Panc1 (cell line): Measurements from ENCODE around the gene SPINK4. TPM values are rescaled to one million over a fixed set of nuclear protein-coding genes. Genes with fewer than 3 reads are reported as not detected.

Experiments
- ATAC-seq: fragments of 200-7000 bp; cut with Tn5 transposase; 2 replicates; pipeline ENCODE4 v1.9.1; 2020; ENCODE audit warnings: mild to moderate bottlenecking, moderate library complexity
- BruUV-seq: library from RNA; stranded (reverse); fragments of 400-500 nt; replicated peaks from 2 replicates; lab custom pipeline; 2021; lab: Mats Ljungman, UMichigan
- CTCF ChIA-PET: fragments of 300-600 bp; sonication (Branson Sonifier 250); formaldehyde crosslinking; loops from one replicate; lab custom pipeline; 2022; ENCODE audit warnings: antibody characterized with exemption; lab: Charles Lee
- POLR2A ChIA-PET: fragments of 300-600 bp; sonication (Branson Sonifier 250); formaldehyde crosslinking; loops from one replicate; lab custom pipeline; 2022; ENCODE audit warnings: antibody characterized with exemption; lab: Charles Lee
- DNase-seq: peaks from one replicate; pipeline ENCODE4 v3.0.0-alpha.2; 2010; ENCODE audit warnings: low read depth, low spot score
- H3K27ac ChIP-seq: 2 replicates; pipeline ENCODE4 v1.5.1; 2011; ENCODE audit warnings: mild to moderate bottlenecking, low read length, inconsistent platforms
- H3K27me3 ChIP-seq: fragments of 200-500 bp; sonication (Bioruptor generic); 2 replicates; pipeline ENCODE4 v1.6.0; 2014; ENCODE audit warnings: low read length, inconsistent platforms; ENCODE audit not compliant: control insufficient read depth, insufficient read depth
- H3K36me3 ChIP-seq: fragments of 200-500 bp; sonication (Bioruptor generic); 2 replicates; pipeline ENCODE4 v1.5.1; 2014; ENCODE audit warnings: inconsistent platforms, mild to moderate bottlenecking, low read length, moderate library complexity; ENCODE audit not compliant: control insufficient read depth, insufficient read depth
- H3K4me1 ChIP-seq: 2 replicates; pipeline ENCODE4 v1.5.1; 2011; ENCODE audit warnings: inconsistent platforms, mild to moderate bottlenecking, low read length, moderate library complexity; ENCODE audit not compliant: control insufficient read depth, insufficient read depth
- H3K4me3 ChIP-seq, 2 experiments: 2 replicates each; pipeline ENCODE4 v1.5.1; 2011 to 2012; ENCODE audit warnings: low read depth in 2 of 2, low read length in 2 of 2, mild to moderate bottlenecking in 2 of 2, inconsistent platforms in 1 of 2, moderate library complexity in 1 of 2
- H3K9me3 ChIP-seq: fragments of 200-500 bp; sonication (Bioruptor generic); 2 replicates; pipeline ENCODE4 v1.5.1; 2014; ENCODE audit warnings: low read depth, mild to moderate bottlenecking, inconsistent platforms, low read length, moderate library complexity; ENCODE audit not compliant: control insufficient read depth, insufficient read depth
- POLR2AphosphoS5 ChIP-seq: IDR thresholded peaks from 2 replicates; pipeline ENCODE4 v1.6.1; 2012; ENCODE audit warnings: mild to moderate bottlenecking, low read depth, low read length, moderate library complexity
- SIN3A ChIP-seq: IDR thresholded peaks from 2 replicates; pipeline ENCODE4 v1.6.1; 2012; ENCODE audit warnings: low read depth, mild to moderate bottlenecking, low read length, moderate library complexity, borderline replicate concordance; ENCODE audit not compliant: insufficient read depth
- TCF7L2 ChIP-seq: IDR thresholded peaks from 2 replicates; pipeline ENCODE4 v1.6.1; 2011; ENCODE audit warnings: mild to moderate bottlenecking, low read depth, low read length, inconsistent platforms
- in situ Hi-C: cut with HindIII; loops from 2 replicates; pipeline ENCODE4 v1.10.0; 2016; ENCODE audit warnings: low sequenced_read_pairs, low pct_unique_long_range_greater_than_20kb
- intact Hi-C: fragments of 100-400 bp; cut with micrococcal nuclease; formaldehyde crosslinking; loops from one replicate; pipeline ENCODE4 v1.10.0; 2022; ENCODE audit not compliant: unreplicated experiment
- total RNA-seq: library from RNA; stranded (reverse); gene quantifications from one replicate; pipeline ENCODE4 v1.2.1, GENCODE V29; 2021; ENCODE audit not compliant: unreplicated experiment
- TF ChIP-seq, protein P1 (sequence below): fragments of 450-650 bp; IDR thresholded peaks from 2 replicates; pipeline ENCODE4 v1.5.1; 2017; ENCODE audit warnings: mild to moderate bottlenecking
- TF ChIP-seq, protein P2 (sequence below), 2 experiments: IDR thresholded peaks; 2 replicates each; pipeline ENCODE4 v1.6.1; 2011 to 2012; ENCODE audit warnings: low read depth in 2 of 2, control low read depth in 1 of 2, low read length in 1 of 2, mild to moderate bottlenecking in 1 of 2, moderate library complexity in 1 of 2; ENCODE audit not compliant: insufficient read depth in 1 of 2

The SPINK4 gene
- total RNA-seq, 1 experiment from 2014 or later: not detected

DNA sequence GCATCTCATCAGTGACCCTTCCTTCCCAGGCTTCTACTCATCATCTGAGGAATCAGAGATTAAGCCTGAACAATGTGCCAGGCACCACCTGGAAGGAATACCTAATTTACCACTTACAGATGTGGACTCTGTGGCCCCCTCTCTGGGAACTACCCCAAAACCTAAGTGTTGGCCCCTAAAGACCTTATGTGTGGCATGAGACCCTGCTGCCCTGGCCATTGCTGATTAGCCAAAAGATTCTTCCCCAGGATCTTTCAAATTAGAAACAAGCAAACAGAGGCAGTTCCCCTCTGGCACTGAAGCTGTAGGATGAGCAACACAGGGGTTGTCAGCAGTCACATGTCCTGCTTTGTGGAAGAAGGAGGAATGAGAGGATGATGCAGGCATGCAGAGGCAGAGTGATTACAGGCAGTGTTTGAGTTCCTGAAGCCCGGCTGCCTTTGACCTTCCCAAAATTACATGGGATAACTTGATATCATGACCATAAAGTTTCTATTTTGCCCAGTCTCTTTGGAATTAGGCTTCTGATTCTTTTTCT is 10.6 kb downstream of the SPINK4 start:
- Histone ChIP-seq H3K4me3 (no peak overlapping the region), H3K27me3 (no peaks in the 10 kb centered on the region), H3K36me3 (peaks cover 5% of the 10 kb centered on the region; the same call in 1 of the 2 replicates), H3K9me3 (no peaks in the 10 kb centered on the region), H3K4me1 (no peaks in the 10 kb centered on the region), H3K27ac (no peak overlapping the region)
- no peak for ATAC-seq
- in situ Hi-C loops: no loop called here
- intact Hi-C loops: no loop called here
- TF ChIP-seq, protein P1, sequence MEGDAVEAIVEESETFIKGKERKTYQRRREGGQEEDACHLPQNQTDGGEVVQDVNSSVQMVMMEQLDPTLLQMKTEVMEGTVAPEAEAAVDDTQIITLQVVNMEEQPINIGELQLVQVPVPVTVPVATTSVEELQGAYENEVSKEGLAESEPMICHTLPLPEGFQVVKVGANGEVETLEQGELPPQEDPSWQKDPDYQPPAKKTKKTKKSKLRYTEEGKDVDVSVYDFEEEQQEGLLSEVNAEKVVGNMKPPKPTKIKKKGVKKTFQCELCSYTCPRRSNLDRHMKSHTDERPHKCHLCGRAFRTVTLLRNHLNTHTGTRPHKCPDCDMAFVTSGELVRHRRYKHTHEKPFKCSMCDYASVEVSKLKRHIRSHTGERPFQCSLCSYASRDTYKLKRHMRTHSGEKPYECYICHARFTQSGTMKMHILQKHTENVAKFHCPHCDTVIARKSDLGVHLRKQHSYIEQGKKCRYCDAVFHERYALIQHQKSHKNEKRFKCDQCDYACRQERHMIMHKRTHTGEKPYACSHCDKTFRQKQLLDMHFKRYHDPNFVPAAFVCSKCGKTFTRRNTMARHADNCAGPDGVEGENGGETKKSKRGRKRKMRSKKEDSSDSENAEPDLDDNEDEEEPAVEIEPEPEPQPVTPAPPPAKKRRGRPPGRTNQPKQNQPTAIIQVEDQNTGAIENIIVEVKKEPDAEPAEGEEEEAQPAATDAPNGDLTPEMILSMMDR: no peak
- TF ChIP-seq, protein P2, sequence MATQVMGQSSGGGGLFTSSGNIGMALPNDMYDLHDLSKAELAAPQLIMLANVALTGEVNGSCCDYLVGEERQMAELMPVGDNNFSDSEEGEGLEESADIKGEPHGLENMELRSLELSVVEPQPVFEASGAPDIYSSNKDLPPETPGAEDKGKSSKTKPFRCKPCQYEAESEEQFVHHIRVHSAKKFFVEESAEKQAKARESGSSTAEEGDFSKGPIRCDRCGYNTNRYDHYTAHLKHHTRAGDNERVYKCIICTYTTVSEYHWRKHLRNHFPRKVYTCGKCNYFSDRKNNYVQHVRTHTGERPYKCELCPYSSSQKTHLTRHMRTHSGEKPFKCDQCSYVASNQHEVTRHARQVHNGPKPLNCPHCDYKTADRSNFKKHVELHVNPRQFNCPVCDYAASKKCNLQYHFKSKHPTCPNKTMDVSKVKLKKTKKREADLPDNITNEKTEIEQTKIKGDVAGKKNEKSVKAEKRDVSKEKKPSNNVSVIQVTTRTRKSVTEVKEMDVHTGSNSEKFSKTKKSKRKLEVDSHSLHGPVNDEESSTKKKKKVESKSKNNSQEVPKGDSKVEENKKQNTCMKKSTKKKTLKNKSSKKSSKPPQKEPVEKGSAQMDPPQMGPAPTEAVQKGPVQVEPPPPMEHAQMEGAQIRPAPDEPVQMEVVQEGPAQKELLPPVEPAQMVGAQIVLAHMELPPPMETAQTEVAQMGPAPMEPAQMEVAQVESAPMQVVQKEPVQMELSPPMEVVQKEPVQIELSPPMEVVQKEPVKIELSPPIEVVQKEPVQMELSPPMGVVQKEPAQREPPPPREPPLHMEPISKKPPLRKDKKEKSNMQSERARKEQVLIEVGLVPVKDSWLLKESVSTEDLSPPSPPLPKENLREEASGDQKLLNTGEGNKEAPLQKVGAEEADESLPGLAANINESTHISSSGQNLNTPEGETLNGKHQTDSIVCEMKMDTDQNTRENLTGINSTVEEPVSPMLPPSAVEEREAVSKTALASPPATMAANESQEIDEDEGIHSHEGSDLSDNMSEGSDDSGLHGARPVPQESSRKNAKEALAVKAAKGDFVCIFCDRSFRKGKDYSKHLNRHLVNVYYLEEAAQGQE (IDR thresholded peaks at IDR 0.05; ENCODE audit: insufficient read depth in 1 of 2, low read depth in 2 of 2, low read length in 1 of 2): no peak
- TF ChIP-seq POLR2AphosphoS5 (no peak), SIN3A (no peak), TCF7L2 (no peak)
- ChIA-PET CTCF (no interaction called here), POLR2A (no interaction called here)
- DNase-seq: no peak
- BruUV-seq: no TSS peak

DNA sequence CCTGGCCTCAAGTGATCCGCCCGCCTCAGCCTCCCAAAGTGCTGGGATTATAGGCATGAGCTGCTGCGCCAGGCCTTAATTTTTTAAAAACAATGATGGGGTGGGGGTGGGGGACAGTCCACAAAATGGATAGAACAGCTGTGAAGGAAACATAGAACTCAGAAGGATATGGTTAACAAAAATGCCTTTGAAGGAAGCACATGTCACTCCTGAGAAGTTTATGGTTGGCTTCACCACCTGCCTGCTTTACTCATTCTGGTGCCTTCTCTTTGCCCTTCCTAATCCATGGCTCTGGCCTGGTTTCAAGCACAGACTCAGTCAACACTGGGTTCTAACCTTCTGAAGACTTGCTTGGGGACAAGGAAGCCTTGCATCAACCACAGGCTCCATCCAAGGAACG is 14.2 kb downstream of the SPINK4 start:
- ChIA-PET CTCF (interaction anchor here (0.6 kb wide), 2 partner anchors 20 to 943 kb away, joined by 4 to 5 read pairs; no protein-coding TSS in a partner anchor), POLR2A (no interaction called here)
- intact Hi-C loops: no loop called here

More for the DNA sequence above, 14.2 kb downstream of the SPINK4 start:
- no peak for ATAC-seq
- Histone ChIP-seq H3K27ac (no peak overlapping the region), H3K36me3 (peaks cover 25% of the 10 kb centered on the region), H3K27me3 (no peaks in the 10 kb centered on the region), H3K9me3 (no peaks in the 10 kb centered on the region), H3K4me3 (no peak overlapping the region), H3K4me1 (no peaks in the 10 kb centered on the region)
- TF ChIP-seq POLR2AphosphoS5: no peak
- TF ChIP-seq TCF7L2: no peak
- no peak for TF ChIP-seq SIN3A
- TF ChIP-seq, protein P1: no peak
- TF ChIP-seq, protein P2 (IDR thresholded peaks at IDR 0.05; ENCODE audit: insufficient read depth in 1 of 2, low read depth in 2 of 2, low read length in 1 of 2): no peak
- in situ Hi-C loops: no loop called here
- DNase-seq: no peak
- BruUV-seq: no TSS peak
